HG02763 (cell line): ENCODE results near the gene COL25A1.

ENCODE experiments used
- ATAC-seq: cut with Tn5 transposase; IDR thresholded peaks from one replicate; pipeline ENCODE4 v1.9.1; 2021; ENCODE audit warnings: mild to moderate bottlenecking, moderate library complexity; ENCODE audit not compliant: unreplicated experiment

Gene COL25A1

DNA sequence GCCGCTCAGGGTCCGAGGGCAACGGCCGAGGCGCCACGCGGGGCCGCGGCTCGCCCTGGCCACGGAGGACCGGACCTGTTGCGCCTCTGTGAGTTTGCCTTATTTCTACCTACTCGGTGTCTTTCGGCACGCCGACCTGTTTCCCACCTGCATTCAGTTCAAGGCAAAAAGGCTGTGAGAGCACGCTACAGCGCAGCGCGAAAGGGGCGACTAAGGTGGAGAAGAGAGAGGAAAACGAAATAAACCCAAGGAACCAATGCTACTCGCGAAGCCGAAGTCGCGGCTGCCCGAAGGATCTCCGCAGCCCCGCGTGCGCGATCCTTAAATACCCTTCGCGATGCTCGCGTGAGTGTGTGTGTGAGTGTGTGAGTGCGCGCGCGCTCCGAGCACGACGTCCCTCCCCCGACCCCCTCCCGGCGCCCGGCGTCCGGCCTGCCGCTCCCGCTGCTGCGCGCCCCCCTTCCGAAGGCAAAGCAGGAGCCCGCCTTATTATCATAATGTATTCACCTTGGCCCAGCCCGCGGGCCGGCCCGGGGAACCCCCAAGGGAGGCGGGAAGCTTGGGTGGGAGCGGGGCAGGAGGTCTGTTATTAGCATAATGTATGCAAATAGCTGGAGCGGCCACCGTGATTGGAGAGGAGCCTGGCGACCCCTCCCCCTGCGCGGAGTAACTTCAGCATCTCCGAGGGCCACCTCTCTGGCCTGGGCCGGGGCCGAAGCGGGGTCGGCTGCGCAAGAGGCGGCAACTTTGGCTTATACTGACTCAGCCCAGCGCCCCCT is at the start of gene COL25A1:
COL25A1 (minus strand) TSS at position 298 of the 779 bp plus-strand sequence.
- ATAC-seq = no peak

DNA sequence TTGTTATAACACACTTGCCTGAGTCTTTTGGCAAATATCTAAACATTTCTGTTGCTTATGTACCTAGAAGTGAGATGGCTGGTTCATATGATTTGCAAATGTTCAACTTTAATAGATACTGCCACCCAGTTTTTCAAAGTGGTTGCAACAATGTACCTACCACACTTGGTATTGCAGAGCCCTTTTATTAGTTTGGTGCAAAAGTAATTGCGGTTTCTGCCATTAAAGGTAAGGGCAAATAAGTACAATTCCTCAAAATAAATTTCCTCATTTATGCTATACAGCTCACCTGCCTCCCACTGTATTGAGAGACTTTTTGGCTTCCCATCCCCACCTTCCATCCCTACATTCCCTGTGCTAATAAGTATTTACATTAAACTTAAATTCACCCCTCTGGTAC is 47.7 kb upstream of the COL25A1 start:
- no peak for ATAC-seq

DNA sequence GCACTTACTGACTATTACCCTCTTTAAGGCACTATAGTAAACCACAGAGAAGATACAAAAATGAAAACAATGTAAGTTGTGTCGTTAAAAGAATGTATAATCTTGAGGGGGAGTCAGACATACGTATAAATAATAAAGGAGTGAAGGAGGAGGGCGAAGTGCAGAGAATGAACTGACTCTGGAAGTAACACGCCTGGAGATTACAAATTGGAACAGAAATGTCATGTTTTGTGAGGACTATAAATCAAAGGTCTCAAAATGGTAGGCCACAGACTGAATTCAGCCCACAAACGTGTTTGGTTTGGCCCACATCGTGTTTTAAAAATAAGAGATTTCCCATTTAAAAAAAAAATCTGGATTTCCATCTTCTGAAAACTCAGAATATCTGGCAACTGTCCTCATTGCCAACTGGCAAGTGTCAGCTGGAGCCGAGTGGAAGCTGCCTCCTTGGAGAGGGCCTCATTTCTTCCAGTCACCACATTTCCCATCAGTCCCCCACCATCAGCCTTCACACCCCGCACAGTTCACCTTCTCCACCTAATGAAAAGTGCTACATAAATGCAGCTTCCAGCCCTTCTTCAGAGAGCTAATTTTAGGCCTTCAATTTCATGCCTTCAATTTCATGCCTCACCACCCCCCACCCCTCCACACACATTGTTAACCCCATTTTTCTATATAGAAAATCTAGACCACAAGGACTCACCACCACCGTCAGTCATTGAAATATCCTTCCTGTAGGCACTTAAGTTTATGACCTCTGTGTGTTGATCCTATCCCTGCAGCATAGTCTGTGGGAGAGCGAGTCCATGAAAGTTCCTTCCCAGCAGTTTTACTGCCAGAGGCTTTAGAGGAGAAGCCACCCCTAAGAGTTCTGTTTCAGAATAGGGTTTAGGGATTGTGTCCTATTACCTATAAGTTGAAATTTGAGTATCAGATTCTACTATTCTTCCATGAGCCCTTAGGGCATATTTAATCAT is 32.0 kb upstream of the COL25A1 start:
- no peak for ATAC-seq

- ATAC-seq = no peak
These were observed 30.5 kb upstream of the COL25A1 start for GRCh38 chr4:109332926-109333464.

DNA sequence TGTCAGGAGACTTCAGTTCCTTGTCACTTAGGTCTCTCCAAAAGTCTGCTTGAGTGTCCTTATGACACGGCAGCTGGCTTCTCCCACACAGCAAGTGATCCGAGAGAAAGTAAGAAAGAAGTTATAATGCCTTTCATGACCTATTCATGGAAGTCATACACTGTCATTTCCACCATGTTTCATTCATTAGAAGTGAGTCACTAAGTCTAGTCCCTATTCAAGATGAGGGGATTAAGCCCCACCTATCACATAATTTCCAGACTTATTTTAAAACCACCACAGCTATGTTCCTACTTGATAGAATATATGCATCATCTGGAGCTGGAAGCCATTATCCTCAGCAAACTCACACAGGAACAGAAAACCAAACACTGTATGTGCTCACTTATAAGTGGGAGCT is 25.2 kb upstream of the COL25A1 start:
- no peak for ATAC-seq

DNA sequence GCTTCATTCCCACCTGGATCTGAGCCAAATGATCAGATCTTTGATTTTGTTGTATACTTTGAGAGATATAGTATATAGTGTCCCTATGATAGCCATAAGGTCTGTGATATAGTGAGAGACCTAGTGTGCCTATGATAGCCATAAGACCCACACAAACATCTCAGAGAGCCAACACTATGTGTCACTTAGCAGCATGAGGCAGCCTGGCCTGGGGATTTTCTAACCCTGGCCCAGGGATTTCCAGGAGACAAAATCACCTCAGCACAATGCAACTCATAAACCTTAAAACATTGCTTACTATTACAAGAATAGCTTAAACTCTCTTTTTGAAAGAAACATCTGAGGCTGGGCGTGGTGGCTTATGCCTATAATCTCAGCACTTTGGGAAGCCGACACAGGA is 23.2 kb upstream of the COL25A1 start:
- ATAC-seq = no peak

DNA sequence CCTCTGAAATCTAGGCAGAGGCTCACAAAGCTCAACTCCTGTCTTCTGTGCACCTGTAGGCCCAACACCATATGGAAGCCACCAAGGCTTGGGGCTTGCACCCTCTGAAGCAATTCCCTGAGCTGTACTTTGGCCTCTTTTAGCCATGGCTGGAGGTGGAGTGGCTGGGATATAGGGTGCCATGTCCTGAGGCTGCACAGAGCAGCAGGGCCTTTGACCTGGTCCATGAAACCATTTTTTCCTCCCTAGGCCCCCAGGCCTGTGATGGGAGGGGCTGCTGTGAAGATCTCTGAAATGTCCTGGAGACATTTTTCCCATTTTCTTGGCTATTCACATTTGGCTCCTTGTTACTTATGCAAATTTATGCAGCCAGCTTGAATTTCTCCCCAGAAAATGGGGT is 20.9 kb upstream of the COL25A1 start:
- no peak for ATAC-seq

GRCh38 chr4:109321232-109321631 is 18.8 kb upstream of the COL25A1 start:
- ATAC-seq = no peak

DNA sequence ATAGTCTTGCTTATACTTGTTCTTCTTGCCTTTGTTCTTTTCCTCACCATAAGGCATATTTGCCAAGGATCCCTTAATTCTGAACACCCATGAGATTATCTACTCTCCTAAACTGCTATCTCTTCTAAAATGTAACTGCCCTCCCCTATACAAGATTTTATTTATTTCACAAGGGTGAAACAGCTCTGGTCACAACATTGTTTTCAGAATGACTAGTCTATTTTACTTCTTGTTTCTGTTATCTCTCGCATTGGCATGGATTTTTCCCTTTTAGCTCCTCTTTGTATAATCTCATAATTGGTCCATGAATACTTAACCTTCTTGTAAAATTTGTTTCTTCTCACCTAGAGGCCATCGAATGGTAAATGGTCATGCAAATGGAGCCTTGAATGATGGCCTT is 17.2 kb upstream of the COL25A1 start:
- no peak for ATAC-seq

- no peak for ATAC-seq
These were observed 16.7 kb upstream of the COL25A1 start for GRCh38 chr4:109319156-109319555.

DNA sequence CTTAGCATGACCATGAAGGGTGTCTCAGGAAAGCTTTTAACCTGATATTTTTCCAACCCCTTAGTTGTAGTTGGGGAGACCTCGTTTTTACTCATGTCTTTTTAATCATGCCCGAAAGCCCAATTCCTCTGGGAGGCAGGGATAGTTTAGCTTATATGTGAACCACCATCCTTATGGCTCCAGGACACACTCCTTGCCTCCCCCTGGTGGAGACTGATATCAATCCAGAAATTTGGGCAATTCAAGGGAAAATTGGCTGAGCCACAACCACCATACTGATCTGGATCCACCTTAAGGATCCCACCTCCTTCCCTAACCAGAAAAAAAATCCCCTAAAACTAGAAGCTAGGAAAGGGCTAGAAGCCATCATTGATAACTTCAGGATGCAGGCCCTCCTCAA is 13.4 kb upstream of the COL25A1 start:
- ATAC-seq = no peak

DNA sequence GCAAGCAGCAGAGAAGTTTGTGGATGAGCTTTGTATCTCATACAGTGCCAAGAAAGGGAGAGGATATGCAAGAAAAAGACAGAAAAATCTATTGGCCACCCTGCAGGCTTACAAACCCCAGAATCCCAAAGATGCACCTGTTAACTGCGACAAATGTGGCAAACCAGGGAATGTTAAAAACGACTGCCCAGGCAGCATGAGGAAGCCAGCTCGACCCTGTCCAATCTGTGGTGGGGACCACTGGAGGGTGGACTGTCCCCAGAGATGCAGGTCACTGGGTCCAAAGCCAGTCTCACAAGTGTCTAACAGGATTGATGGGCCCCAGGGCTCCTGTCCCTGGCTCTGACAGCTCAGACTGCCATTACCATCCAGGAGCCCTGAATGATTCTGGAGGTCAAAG is 12.9 kb upstream of the COL25A1 start:
- no peak for ATAC-seq

DNA sequence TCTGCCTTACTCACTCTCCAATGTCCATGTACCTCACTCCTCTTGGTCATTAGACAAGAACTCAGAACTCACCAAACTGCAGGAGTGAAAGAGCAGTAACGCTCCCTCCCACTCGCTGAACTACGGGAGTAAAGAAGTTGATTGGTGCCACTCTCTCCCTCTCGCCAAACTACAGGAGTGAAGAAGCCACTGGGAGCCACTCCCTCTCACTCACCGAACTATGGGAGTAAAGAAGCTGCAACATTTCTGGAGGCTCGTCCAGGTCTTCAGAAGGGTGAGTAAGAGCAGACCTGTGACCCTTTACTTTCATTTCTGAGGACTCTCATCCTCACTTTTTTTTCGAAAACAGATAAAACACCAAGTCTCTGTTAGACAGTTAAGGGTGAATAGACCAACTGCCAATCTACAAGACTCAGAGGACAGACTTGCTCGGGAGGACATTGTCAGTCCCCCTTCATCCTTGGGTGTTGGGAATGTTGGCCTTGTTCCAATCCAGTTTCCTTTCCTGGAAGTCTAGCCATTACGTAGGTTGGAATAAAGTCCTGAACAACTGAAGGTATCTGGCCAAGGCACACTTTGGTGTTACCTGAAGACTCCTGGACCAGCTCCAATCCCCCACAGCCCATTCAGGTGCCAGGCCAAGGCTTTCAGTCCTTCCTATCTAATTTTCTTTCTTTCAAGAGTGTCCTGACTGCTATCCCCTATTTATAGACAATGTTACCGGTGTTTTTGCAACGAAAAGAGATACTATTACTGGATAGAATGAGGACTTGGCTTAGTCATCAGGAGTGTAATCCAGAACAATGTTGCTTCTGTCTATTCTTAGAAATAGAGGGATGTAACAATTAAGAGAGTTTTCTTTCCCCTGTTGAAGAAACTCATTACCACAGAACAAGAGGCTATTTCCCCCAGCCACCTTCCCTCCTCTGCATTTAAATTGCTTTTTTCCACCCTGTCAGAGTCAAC is 11.0 kb upstream of the COL25A1 start:
- ATAC-seq = no peak

GRCh38 chr4:109303140-109303496 is 660 bp upstream of the COL25A1 start:
- no peak for ATAC-seq

GRCh38 chr4:109301651-109302360 is 652 bp downstream of the COL25A1 start:
- ATAC-seq = no peak

DNA sequence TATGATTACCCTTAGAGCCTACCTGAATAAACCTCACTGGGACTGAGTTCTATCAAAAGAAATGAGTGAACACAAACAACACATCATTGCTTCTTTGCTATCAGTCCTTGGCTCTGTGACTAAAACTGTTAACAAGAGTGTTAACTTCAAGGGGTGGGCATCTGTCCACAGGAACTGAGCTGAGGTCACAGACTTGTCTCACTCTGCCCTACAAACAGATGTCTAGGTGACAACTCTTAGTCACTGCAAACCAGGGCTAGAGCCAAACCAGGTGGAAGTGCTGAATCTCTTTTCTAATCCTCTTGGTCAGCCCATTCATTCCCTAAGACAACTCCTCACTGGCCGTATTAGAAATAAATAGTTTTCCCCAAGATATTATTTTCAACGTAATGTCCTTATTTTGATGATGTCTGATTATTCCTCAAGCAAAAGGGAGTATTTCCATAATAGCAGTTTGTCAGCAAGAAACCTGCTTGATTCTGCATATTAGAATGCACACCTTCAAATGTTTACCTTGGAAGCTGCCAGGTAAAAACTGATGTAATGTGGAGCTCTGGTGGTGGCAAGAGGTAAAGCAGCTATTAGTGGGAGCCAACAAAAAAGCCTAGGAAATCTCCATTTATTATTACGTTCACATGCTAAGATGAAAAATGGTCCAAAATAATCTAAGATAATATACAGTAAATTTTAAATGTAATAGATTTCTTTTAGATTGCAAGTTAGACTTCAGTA is 4.0 kb downstream of the COL25A1 start:
- no peak for ATAC-seq

- no peak for ATAC-seq
These were observed 5.9 kb downstream of the COL25A1 start for GRCh38 chr4:109296527-109296926.

DNA sequence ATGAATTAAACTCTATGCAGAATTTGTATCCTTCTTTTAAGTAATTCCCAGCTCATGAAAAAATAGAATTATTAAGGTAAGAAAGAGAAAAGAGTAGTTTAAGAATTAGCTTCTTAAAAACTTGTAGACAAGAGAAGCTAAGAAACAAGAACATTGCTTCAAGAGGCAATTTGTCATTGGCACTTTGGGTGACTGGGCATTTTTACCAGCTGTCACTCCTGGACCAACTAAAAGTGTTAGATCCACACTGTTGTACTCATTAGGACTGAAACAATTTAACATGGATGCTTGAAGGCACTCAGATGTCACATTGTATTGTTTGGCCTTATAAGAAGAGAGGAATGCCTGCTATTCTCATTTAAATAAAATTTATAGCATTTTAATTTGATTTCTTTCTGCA is 7.4 kb downstream of the COL25A1 start:
- no peak for ATAC-seq

GRCh38 chr4:109294468-109295020 is 7.9 kb downstream of the COL25A1 start:
- ATAC-seq = no peak
